Left renal pelvis (tissue), 4 donors: ENCODE measurements around the gene CTNNBIP1. TPM values are rescaled to one million over a fixed set of nuclear protein-coding genes. Genes with fewer than 3 reads are reported as not detected.

Experiments used
- DNase-seq, 4 donors: peaks; one replicate each; pipeline ENCODE4 v3.0.0-alpha.2; 2013; ENCODE audit warnings: low read depth in 4 of 4, low spot score in 3 of 4
- polyA plus RNA-seq, 4 donors: library from polyadenylated mRNA; unstranded; fragments of 120-200 nt; gene quantifications; one replicate each; pipeline ENCODE4 v1.2.1, GENCODE V29; 2013; ENCODE audit not compliant: insufficient read length in 4 of 4

The CTNNBIP1 gene
- polyA plus RNA-seq, 4 donors = 30.9 to 35.2 (median 32.6) TPM

DNA sequence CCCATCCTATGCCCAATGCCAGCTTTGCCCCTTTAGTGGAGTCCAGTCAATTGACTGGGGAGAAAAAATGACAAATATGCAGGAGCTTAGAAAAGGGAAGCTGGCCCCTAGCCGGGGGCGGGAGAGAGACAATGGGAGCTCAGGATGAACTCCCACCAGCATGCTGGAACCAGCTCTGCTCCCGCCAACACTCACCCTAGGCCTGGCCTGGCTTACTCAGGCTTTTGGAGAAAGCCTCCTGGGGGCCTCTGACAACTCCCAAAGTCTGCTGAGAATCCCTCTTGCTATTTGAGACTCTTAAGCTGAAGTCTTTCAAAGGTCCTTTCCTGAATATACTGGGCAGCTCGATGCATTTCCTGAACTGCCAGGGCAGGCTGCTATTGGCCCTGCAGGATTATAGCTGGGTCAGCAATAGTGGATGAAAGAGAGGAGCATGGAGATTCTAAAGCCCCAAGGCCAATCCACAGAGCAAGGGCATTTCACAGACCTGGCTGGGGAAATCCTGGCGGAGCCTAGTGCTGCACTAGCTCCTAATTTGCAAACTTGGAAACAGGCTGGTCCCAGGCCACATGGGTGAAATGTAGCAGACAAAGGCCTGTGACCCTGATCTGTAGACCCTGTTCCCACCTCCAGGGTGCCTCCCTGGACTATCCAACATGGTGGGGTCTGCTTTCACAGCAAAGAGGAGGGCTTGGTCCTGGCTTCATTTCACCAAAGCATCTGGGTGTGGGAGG is 50.6 kb downstream of the CTNNBIP1 start:
- DNase-seq = no peak

- DNase-seq = no peak
These were observed 51.6 kb downstream of the CTNNBIP1 start for GRCh38 chr1:9858293-9859035.

- no peak for DNase-seq
These were observed 54.9 kb downstream of the CTNNBIP1 start for GRCh38 chr1:9855186-9855585.

DNA sequence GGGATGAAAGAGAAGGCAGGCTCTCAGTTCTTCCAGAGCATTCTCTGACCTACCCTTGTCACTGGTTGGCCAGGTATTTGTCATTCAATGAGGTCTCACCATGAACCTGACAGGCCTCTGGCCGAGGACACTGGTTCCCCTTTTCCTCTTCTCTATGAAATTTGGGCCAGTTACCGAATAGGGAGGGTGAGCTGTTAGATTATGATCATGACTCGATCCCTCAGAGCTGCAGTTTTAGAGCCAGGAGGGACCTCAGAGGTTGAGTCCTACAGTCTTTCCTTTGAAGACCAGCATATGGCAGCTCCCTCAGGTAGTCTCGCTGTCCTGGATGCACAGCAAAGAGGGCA is 56.8 kb downstream of the CTNNBIP1 start:
- no peak for DNase-seq

GRCh38 chr1:9852410-9853248 is 57.4 kb downstream of the CTNNBIP1 start:
- no peak for DNase-seq

DNA sequence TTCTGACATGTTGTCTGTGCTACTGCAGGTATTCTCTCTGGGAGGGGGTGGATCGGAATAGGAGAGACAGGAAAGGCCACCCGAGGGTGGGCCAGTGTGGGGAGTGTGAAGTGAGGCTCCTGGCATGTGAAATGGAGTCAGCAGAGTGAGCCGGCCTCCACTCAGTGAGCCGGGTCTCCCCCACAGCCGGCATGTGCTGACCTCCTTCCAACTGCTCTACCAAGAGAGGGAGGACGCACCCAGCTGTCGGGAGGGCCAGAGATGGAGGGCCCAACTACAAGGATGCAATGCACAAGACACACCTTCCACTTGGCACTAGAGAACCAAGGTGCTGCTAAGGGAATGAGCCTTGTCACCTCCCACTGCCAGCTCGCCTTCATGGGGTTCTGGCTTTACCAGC is 58.1 kb downstream of the CTNNBIP1 start:
- DNase-seq = no peak

- DNase-seq = no peak
These were observed 59.5 kb downstream of the CTNNBIP1 start for GRCh38 chr1:9850442-9851162.

DNA sequence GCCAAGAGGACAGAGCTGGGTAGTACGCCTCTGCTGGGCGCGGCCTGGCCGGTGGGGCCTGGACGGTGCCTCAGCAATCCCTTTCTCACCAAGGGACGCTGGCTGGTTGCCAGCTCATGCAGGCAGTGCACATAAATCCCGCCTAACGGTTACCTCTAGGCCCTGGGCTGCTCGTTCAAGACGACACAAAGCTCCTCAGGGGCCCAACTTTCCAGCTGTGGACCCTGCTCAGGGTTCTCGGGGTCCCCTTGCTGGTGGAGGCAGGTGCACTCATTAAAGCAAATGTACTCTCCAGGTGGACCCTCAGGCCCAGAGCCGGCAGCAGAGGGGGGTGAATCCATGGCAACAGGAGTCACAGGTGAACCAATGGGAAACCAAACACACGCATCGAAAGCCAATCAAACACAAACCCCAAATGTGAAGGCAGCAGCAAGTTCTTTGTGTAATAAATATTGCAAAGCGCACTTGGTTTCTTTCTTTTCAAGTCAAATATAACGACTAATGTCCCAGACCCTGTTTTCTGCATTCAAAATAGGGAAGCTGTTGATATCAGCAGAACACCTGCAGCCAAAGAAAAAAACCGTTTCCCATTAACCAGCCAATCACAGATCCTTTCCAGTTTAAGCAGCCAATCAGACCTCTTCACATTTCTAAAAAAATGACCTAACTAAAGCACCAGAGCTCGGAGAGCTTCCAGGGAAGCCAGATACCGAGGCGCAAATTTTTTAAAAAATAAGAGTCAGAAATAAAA is 60.2 kb downstream of the CTNNBIP1 start:
- no peak for DNase-seq

DNA sequence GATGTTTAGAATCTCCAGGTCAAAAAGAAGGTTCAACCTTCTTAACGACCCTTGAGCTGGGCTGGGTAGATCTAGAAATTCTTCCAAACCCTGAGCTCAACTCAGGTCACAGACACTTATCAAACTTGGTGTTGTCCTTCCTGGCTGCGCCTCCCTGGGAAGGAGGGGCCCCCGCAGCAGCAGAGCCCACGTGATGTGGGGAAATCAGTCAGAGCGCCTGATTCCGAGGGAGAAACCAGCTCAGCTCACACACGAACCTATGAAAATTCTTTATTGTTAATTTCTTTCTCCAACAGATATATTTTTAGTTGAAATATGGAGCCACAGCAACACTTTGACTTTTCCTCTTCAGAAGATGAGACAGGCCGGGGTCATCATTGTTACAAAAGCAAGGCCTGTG is 62.0 kb downstream of the CTNNBIP1 start:
- DNase-seq = no peak

- no peak for DNase-seq
These were observed 62.8 kb downstream of the CTNNBIP1 start for GRCh38 chr1:9847269-9847668.

DNA sequence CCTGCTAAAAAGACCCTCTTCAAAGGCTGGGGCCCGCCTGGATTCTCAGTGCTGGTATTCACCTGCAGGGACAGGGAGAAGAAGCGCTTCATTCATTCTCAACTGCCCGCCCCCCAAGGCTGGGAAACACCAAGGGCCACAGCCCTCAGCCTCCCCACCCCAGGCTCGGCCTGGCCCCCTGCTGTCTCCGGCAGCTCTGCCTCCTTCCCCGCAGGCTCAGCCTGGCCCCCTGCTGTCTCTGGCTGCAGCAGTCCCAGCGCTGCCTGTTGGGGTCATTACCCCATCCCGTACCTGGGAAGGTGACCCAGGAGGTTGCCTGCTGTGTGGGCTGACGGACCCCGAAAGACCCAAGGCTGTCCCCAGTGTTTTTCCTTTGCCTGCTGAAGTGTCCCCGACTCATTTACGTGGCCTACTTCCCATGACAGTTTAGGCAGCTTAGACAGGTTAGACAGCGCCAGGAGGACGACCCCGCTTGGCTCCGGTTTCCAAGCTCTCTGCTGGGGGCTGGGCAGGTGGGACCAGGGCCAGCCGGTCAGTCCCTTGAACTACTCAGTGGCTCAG is 63.4 kb downstream of the CTNNBIP1 start:
- DNase-seq = no peak

- no peak for DNase-seq
These were observed 64.2 kb downstream of the CTNNBIP1 start for GRCh38 chr1:9845914-9846313.

- no peak for DNase-seq
These were observed 65.3 kb downstream of the CTNNBIP1 start for GRCh38 chr1:9844756-9845155.

- no peak for DNase-seq
These were observed 66.0 kb downstream of the CTNNBIP1 start for GRCh38 chr1:9844106-9844505.

- no peak for DNase-seq
These were observed 66.5 kb downstream of the CTNNBIP1 start for GRCh38 chr1:9843576-9843945.

GRCh38 chr1:9842781-9843575 is 67.1 kb downstream of the CTNNBIP1 start:
- DNase-seq = no peak

DNA sequence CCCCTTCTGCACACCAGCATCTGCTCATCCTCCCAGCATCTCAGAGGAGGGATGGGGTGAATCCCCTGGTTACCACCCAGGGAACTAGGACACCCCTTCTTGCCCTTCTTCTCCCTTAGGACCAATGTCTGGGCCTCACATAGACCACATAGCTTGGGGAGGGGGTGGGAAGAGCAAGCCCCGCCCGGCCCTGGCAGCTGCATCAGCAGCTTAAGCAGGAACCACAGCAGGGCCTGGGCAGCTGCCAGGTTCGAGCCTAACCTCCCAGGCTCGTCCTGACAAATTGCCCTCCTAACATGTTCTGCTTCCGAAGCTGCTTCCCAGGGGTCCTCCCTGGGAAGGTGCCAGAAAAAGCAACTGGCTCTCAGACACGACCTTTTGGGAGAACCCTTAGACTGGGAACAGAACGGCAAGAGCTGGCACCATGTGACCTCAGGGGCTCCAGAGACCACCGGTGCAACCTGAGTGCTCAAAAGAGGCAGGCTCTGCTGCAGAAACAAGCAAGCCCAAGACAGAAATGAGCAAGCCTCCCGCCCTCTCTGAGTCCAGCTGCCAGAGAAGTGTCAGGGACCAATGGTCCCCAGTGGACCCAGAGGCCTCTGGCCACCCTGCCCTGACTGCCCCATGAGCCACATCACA is 67.9 kb downstream of the CTNNBIP1 start:
- no peak for DNase-seq

DNA sequence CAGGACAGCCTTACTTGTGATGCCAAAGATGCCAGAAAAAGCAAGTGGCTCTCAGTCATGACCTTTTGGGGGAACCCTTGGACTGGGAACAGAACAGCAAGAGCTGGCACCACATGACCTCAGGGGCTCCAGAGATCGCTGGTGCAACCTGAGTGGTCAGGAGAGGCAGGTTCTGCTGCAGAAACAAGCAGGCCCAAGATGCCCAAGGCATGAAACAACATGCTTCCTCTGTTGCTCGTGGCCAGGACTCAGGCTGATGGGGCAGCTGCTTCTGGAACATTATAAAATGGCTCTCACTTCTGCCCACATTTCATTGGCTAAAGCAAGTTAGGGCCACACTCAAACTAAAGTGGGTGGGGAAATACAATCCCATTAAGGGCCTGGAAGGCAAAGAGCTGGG is 68.6 kb downstream of the CTNNBIP1 start:
- DNase-seq = no peak

DNA sequence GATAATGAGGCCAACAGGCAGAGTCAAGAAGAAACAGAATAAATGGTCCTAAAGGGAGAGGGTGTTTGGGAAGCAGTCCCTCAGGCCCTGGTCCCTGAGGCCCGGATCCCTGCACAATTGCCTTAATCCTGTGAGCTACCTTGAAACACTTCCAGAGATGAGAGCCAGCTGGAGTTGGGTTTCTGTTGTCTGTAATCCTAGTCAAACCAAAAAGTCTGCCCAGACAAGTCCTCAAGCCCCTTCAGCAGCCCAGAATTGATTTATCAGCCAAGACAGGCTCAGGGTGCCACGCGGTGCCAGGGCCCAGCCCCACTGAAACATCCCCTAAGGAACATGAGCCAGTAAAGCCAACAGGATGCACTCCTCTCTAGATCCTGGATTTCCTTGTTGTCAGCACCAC is 69.9 kb downstream of the CTNNBIP1 start:
- DNase-seq = no peak
